Stomach (tissue), 9 donors: ENCODE results near the gene B2M. TPM values are rescaled to one million over a fixed set of nuclear protein-coding genes. Genes with fewer than 3 reads are reported as not detected.

Source experiments
- DNase-seq, 2 donors: peaks; one replicate each; pipeline versions ENCODE4 v3.0.0 to v3.0.0-alpha.2; 2013 to 2019
- H3K27ac ChIP-seq, 5 donors: fragments of 200-600 bp in 4 of 5; sonication (generic) in 4 of 5; one replicate each; pipeline ENCODE4 v1.5.1; 2013 to 2019; ENCODE audit warnings: mild to moderate bottlenecking in 1 of 5, moderate library complexity in 1 of 5
- H3K27me3 ChIP-seq, 3 donors: fragments of 200-600 bp; sonication (generic); one replicate each; pipeline ENCODE4 v1.5.1; 2017 to 2019; ENCODE audit warnings: mixed run types in 1 of 3
- H3K36me3 ChIP-seq, 4 donors: fragments of 200-600 bp; sonication (generic); 1 replicate in 3 of 4; 2 replicates in 1 of 4; pipeline ENCODE4 v1.5.1; 2016 to 2019
- H3K4me1 ChIP-seq, 4 donors: fragments of 200-600 bp; sonication (generic); one replicate each; pipeline ENCODE4 v1.5.1; 2016 to 2019
- H3K4me3 ChIP-seq, 4 donors: fragments of 200-600 bp; sonication (generic) in 3 of 4; one replicate each; pipeline ENCODE4 v1.5.1; 2016 to 2019; ENCODE audit warnings: mild to moderate bottlenecking in 1 of 4
- H3K9me3 ChIP-seq, 4 donors: fragments of 200-600 bp; sonication (generic); one replicate each; pipeline ENCODE4 v1.5.1; 2016 to 2019
- CTCF ChIP-seq, 7 experiments: fragments of 450-650 bp in 4 of 7; fragments of 200-600 bp in 3 of 7; sonication (generic) in 3 of 7; IDR thresholded peaks; one replicate each; pipeline ENCODE4 v1.5.1; 2016 to 2019; ENCODE audit warnings: antibody characterized with exemption in 7 of 7, control low read depth in 2 of 7, mild to moderate bottlenecking in 1 of 7
- EP300 ChIP-seq: sonication (generic); formaldehyde crosslinking; IDR thresholded peaks from one replicate; pipeline ENCODE4 v1.6.1; 2017; ENCODE audit warnings: antibody characterized with exemption
- POLR2A ChIP-seq, 4 donors: fragments of 450-650 bp; IDR thresholded peaks; one replicate each; pipeline ENCODE4 v1.6.1; 2016; ENCODE audit warnings: antibody characterized with exemption in 4 of 4, control low read depth in 2 of 4, mild to moderate bottlenecking in 1 of 4, moderate library complexity in 1 of 4
- POLR2AphosphoS5 ChIP-seq, 3 donors: sonication (generic); formaldehyde crosslinking; IDR thresholded peaks; one replicate each; pipeline ENCODE4 v1.6.1; 2016; ENCODE audit warnings: antibody characterized with exemption in 3 of 3
- whole genome bisulfite sequencing, 5 donors: extraction: QIAGEN DNeasy Blood & Tissue Kit in 3 of 5; methylation state at CpG; one replicate each; pipeline versions ENCODE4 v1.1.5 to v1.1.7; 2013 to 2018; 5-methylcytosine and 5-hydroxymethylcytosine counted together
- intact Hi-C: fragments of 100-400 bp; cut with DNase I; formaldehyde crosslinking; loops from one replicate; pipeline ENCODE4 v1.15.1; 2023; ENCODE audit warnings: low total_unique reads
- polyA plus RNA-seq, 3 donors: library from polyadenylated mRNA; stranded (reverse); fragments of 200-250 nt; gene quantifications; one replicate each; pipeline ENCODE4 v1.2.3, GENCODE V29; 2013
- total RNA-seq, 5 donors: library from RNA; depleted of rRNA; stranded (reverse); fragments of >200 nt; gene quantifications; one replicate each; pipeline versions ENCODE4 v1.1.0 to v1.2.3, GENCODE V29; 2014 to 2016
- donor health status: healthy with polysubstance abuse.
- donor health status: Bipolar disorder and iron deficiency.
- donor health status: healthy.

B2M gene
- total and polyA plus RNA-seq, 8 donors: 815 to 3,849 (median 1,903) TPM

GRCh38 chr15:44705986-44706385, 5.3 kb upstream of the B2M start:
- Histone ChIP-seq H3K9me3 (peaks cover 0 to 8% (median 2%) of the 10 kb centered on the region in 4 donors), H3K27ac (peak overlapping the region in 1 of 5 donors; percentile 43), H3K4me1 (peaks cover 3 to 20% (median 10%) of the 10 kb centered on the region in 4 donors), H3K36me3 (no peaks in the 10 kb centered on the region), H3K27me3 (no peaks in the 10 kb centered on the region), H3K4me3 (no peak overlapping the region)
- intact Hi-C loops: no loop called here
- TF ChIP-seq EP300 (no peak), POLR2AphosphoS5 (IDR thresholded peaks at IDR 0.05) (no peak), POLR2A (IDR thresholded peaks at IDR 0.05) (no peak), CTCF (IDR thresholded peaks at IDR 0.05) (no peak)
- no peak for DNase-seq
- 59 to 75% (median 60%) methylated on average over 1 of the region's 1 CpG for WGBS, 5 donors

- Histone ChIP-seq H3K27me3 (no peaks in the 10 kb centered on the region), H3K9me3 (peaks cover 0 to 8% (median 2%) of the 10 kb centered on the region in 4 donors), H3K4me1 (peaks cover 3 to 20% (median 10%) of the 10 kb centered on the region in 4 donors), H3K4me3 (no peak overlapping the region), H3K27ac (peak overlapping the region in 3 of 5 donors; percentile 43 to 74 (median 71)), H3K36me3 (no peaks in the 10 kb centered on the region)
- DNase-seq: no peak
- WGBS, 5 donors: 92 to 100% (median 98%) methylated on average over 2 of the region's 2 CpGs
- TF ChIP-seq CTCF (IDR thresholded peaks at IDR 0.05) (no peak), POLR2A (IDR thresholded peaks at IDR 0.05) (no peak), POLR2AphosphoS5 (IDR thresholded peaks at IDR 0.05) (no peak), EP300 (no peak)
- intact Hi-C loops: no loop called here
Measured at GRCh38 chr15:44706401-44706800, 4.9 kb upstream of the B2M start.

GRCh38 chr15:44706946-44707636, 4.2 kb upstream of the B2M start:
- peak; percentile 66 to 82 for DNase-seq
- Histone ChIP-seq H3K4me3 (no peak overlapping the region), H3K36me3 (no peaks in the 10 kb centered on the region), H3K9me3 (peaks cover 0 to 8% (median 2%) of the 10 kb centered on the region in 4 donors), H3K27me3 (no peaks in the 10 kb centered on the region), H3K4me1 (peaks cover 3 to 20% (median 10%) of the 10 kb centered on the region in 4 donors), H3K27ac (peak overlapping the region in 4 of 5 donors; percentile 9 to 74 (median 57))
- TF ChIP-seq CTCF (IDR thresholded peaks at IDR 0.05): no peak
- TF ChIP-seq POLR2AphosphoS5 (IDR thresholded peaks at IDR 0.05): peak in 2 of 3 donors; percentile 52 to 62
- 62 to 73% (median 63%) methylated on average over 2 of the region's 2 CpGs for WGBS, 5 donors
- intact Hi-C loops: no loop called here

GRCh38 chr15:44710236-44711095, 851 bp upstream of the B2M start:
- Histone ChIP-seq H3K4me1 (peaks cover 10 to 46% (median 28%) of the 10 kb centered on the region in 4 donors), H3K27me3 (no peaks in the 10 kb centered on the region), H3K9me3 (no peaks in the 10 kb centered on the region), H3K36me3 (peaks cover 2 to 23% (median 10%) of the 10 kb centered on the region in 4 donors), H3K4me3 (peak overlapping the region; percentile 67 to 86 (median 75)), H3K27ac (peak overlapping the region; percentile 91 to 100 (median 99))
- TF ChIP-seq POLR2AphosphoS5 (IDR thresholded peaks at IDR 0.05) (no peak), CTCF (IDR thresholded peaks at IDR 0.05) (peak in 2 of 7 experiments; percentile 18 to 23), POLR2A (IDR thresholded peaks at IDR 0.05) (no peak)
- peak; percentile 43 to 75 for DNase-seq
- intact Hi-C loops: no loop called here
- WGBS, 5 donors: 24 to 32% (median 28%) methylated on average over 11 of the region's 11 CpGs
